Measurements from ENCODE around the gene BAZ2B.

The BAZ2B gene

DNA sequence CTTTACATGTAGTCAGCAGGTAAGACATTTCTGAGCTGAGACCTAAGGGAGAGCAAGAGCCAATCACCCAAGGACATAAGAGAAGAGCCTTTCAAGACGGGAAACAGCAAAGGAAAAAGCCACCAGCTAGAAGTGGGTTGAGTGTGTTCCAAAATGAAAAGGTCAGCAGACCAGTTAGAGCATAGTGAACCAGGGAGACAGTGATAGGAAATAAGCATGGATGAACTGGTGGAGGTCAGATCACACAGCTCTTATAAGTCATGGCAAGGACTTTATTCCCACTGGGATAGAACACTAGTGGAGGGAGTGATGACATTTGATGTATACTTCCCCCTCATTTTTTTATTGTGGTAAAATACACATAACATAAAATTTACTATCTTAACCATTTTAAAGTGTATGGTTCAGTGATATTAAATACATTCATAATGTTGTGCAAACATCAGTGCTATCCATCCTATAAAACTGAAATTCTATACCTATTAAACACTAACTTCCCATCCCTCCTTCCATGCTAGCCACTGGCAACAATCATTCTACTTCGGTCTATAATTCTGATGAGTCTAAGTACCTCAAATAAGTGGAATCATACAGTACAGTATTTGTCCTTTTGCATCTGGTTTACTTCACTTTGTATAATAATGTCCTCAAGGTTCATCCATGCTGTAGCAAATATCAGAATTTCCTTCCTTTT is 174.0 kb downstream of the BAZ2B start:
- TF ChIP-seq EZH2 (IDR thresholded peaks at IDR 0.05; ENCODE audit: borderline replicate concordance, low read depth, low read length, severe bottlenecking), result no peak
- TF ChIP-seq, protein P1, sequence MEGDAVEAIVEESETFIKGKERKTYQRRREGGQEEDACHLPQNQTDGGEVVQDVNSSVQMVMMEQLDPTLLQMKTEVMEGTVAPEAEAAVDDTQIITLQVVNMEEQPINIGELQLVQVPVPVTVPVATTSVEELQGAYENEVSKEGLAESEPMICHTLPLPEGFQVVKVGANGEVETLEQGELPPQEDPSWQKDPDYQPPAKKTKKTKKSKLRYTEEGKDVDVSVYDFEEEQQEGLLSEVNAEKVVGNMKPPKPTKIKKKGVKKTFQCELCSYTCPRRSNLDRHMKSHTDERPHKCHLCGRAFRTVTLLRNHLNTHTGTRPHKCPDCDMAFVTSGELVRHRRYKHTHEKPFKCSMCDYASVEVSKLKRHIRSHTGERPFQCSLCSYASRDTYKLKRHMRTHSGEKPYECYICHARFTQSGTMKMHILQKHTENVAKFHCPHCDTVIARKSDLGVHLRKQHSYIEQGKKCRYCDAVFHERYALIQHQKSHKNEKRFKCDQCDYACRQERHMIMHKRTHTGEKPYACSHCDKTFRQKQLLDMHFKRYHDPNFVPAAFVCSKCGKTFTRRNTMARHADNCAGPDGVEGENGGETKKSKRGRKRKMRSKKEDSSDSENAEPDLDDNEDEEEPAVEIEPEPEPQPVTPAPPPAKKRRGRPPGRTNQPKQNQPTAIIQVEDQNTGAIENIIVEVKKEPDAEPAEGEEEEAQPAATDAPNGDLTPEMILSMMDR (IDR thresholded peaks at IDR 0.05; ENCODE audit: borderline replicate concordance, extremely low read depth, low read length, poor library complexity, severe bottlenecking), result no peak

DNA sequence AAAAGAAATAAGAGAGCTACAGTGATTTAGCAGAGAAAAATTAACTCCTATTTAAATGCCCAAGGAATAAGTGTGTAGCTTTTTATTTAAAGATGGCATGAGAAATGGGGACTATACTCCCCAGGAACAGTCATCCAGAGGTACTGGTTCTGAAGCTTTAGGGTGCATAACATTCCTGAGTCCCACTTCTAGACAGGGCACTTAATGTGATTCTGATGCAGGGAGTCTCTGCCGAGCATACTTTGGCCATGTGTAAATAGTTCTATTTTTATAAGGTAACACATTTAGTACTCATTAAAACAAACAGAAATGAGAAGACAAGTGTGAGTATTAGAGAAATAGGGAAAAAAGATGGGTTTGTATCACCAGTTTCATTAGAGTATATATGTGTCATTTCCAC is 175.2 kb downstream of the BAZ2B start:
- Histone ChIP-seq H3K36me3 (ENCODE audit: insufficient read depth, low read length) (peaks cover 37% of the 10 kb centered on the region; the same call in 1 of the 2 replicates), H3K4me3 (ENCODE audit: low read depth in 1 of 2, low read length in 2 of 2) (no peak overlapping the region), H3K4me1 (ENCODE audit: insufficient read depth, low read length) (no peaks in the 10 kb centered on the region), H3K9me3 (ENCODE audit: insufficient read depth, low read length, severe bottlenecking) (no peaks in the 10 kb centered on the region), H3K4me2 (ENCODE audit: insufficient read depth, low read length) (no peak overlapping the region), H4K20me1 (ENCODE audit: insufficient read depth, low read length) (no peaks in the 10 kb centered on the region), H3K27ac (ENCODE audit: low read length) (no peak overlapping the region), H3K27me3 (ENCODE audit: insufficient read depth, low read length, poor library complexity) (no peaks in the 10 kb centered on the region), H3K79me2 (ENCODE audit: insufficient read depth, low read length) (no peaks in the 10 kb centered on the region), H2AFZ (ENCODE audit: low read depth, low read length) (no peak overlapping the region), H3K9ac (ENCODE audit: low read depth, low read length) (no peak overlapping the region)
- TF ChIP-seq, protein P1 (IDR thresholded peaks at IDR 0.05; ENCODE audit: borderline replicate concordance, extremely low read depth, low read length, poor library complexity, severe bottlenecking), result no peak
- TF ChIP-seq EZH2 (IDR thresholded peaks at IDR 0.05; ENCODE audit: borderline replicate concordance, low read depth, low read length, severe bottlenecking), result no peak
- ATAC-seq (ENCODE audit: insufficient read depth, low read depth) (no peak), DNase-seq (no peak)

More for the DNA sequence above, 174.0 kb downstream of the BAZ2B start:
- H4K20me1 ChIP-seq (ENCODE audit: insufficient read depth, low read length), result no peaks in the 10 kb centered on the region
- H3K9me3 ChIP-seq (ENCODE audit: insufficient read depth, low read length, severe bottlenecking), result no peaks in the 10 kb centered on the region
- ATAC-seq (ENCODE audit: insufficient read depth, low read depth) (no peak), DNase-seq (no peak)
- H3K4me2 ChIP-seq (ENCODE audit: insufficient read depth, low read length), result no peak overlapping the region
- no peak overlapping the region for H3K4me3 ChIP-seq (ENCODE audit: low read depth in 1 of 2, low read length in 2 of 2)
- no peaks in the 10 kb centered on the region for H3K79me2 ChIP-seq (ENCODE audit: insufficient read depth, low read length)
- H2AFZ ChIP-seq (ENCODE audit: low read depth, low read length), result no peak overlapping the region
- peaks cover 32% of the 10 kb centered on the region; the same call in 1 of the 2 replicates for H3K36me3 ChIP-seq (ENCODE audit: insufficient read depth, low read length)
- no peak overlapping the region for H3K27ac ChIP-seq (ENCODE audit: low read length)
- no peak overlapping the region for H3K9ac ChIP-seq (ENCODE audit: low read depth, low read length)
- H3K4me1 ChIP-seq (ENCODE audit: insufficient read depth, low read length), result no peaks in the 10 kb centered on the region
- H3K27me3 ChIP-seq (ENCODE audit: insufficient read depth, low read length, poor library complexity), result no peaks in the 10 kb centered on the region

GRCh38 chr2:159439421-159439820 is 176.9 kb downstream of the BAZ2B start:
- H2AFZ ChIP-seq (ENCODE audit: low read depth, low read length), result no peak overlapping the region
- no peak overlapping the region for H3K4me2 ChIP-seq (ENCODE audit: insufficient read depth, low read length)
- no peaks in the 10 kb centered on the region for H3K79me2 ChIP-seq (ENCODE audit: insufficient read depth, low read length)
- no peak overlapping the region for H3K4me3 ChIP-seq (ENCODE audit: low read depth in 1 of 2, low read length in 2 of 2)
- H3K27me3 ChIP-seq (ENCODE audit: insufficient read depth, low read length, poor library complexity), result no peaks in the 10 kb centered on the region
- H3K27ac ChIP-seq (ENCODE audit: low read length), result no peak overlapping the region
- ATAC-seq (ENCODE audit: insufficient read depth, low read depth) (no peak), DNase-seq (no peak)
- H3K9ac ChIP-seq (ENCODE audit: low read depth, low read length), result no peak overlapping the region
- H4K20me1 ChIP-seq (ENCODE audit: insufficient read depth, low read length), result no peaks in the 10 kb centered on the region
- peaks cover 22% of the 10 kb centered on the region; the same call in 1 of the 2 replicates for H3K36me3 ChIP-seq (ENCODE audit: insufficient read depth, low read length)
- no peaks in the 10 kb centered on the region for H3K4me1 ChIP-seq (ENCODE audit: insufficient read depth, low read length)
- TF ChIP-seq, protein P1 (IDR thresholded peaks at IDR 0.05; ENCODE audit: borderline replicate concordance, extremely low read depth, low read length, poor library complexity, severe bottlenecking), result no peak
- no peaks in the 10 kb centered on the region for H3K9me3 ChIP-seq (ENCODE audit: insufficient read depth, low read length, severe bottlenecking)
